Erythroblast (primary cell): ENCODE results near the gene CAVIN2.

Experiments
- GATA1 ChIP-seq: IDR thresholded peaks from 2 replicates; pipeline ENCODE4 v1.6.1; 2011; ENCODE audit warnings: low read depth, mild to moderate bottlenecking, control low read depth, low read length, moderate library complexity
- POLR2A ChIP-seq: IDR thresholded peaks from 2 replicates; pipeline ENCODE4 v1.6.1; 2011; ENCODE audit warnings: mild to moderate bottlenecking, low read length

DNA sequence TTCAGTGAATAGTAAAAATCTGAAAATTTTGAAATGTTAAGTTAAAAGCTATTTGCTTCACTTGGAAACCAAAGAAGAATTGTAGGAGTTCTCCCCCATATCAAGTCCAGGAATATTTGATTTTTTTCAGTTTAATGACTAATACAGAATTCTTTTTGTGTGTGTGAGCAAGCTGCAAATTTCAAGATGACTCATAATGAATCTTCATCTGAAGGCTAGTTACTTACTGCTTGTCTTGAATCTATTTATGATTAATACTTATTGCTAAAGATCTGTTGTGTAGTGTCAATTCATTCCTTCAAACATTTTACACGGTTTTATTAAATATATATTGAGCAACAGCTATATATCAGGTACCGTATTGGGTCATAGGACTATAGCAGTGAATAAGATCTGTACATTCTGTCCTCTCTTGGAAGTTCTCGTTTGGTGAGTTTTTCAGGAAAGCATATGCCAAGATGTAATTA is 47.8 kb upstream of the CAVIN2 start:
- TF ChIP-seq POLR2A = no peak
- TF ChIP-seq GATA1 = no peak
